Dedifferentiated amniotic fluid mesenchymal stem cell (primary cell): Measurements from ENCODE around the gene CFAP73.
"Not testable (repeated sequence)": the region's sequence is repeated elsewhere in the genome, so short reads cannot be mapped to it uniquely, and the experiment has no call there.

Source experiments
- DNase-seq: peaks from one replicate; pipeline ENCODE4 v3.0.0-alpha.2; 2016; ENCODE audit errors: extremely low spot score

The CFAP73 gene

GRCh38 chr12:113119980-113120669 lies 29.4 kb upstream of the CFAP73 start:
- DNase-seq = no peak

DNA sequence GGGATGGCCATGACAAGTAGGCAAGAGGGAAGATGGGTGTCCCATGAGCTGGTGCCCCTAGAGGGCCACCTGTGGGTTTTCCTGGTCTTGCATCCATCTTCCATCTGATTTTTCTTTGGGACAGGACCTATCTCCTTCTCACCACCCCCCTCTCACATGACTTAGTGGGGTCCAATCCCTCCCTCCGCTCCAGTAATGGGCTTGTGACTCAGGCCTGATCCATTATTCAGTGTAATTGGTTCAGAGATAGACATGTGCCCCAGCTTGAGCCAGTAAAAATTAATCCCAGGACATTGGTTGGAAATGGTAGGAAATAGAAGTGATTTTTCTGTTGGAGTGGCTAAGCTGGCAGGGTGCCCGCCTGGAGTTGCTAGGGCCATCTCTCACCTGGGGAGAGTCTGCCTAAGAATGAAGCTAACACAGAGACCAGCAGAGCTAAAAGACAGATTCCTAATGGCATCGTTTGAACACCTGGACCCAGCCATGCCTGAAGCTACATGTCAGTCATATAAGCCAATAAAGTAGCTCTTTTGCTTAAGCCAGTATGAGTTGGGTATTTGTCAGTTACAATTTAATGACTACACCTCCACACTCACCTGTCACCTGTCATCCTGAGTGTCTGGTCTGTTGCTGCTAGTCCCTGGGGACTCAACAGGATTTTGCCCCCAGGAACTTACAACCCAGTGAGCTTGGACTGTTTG lies 28.7 kb upstream of the CFAP73 start:
- no peak for DNase-seq

DNA sequence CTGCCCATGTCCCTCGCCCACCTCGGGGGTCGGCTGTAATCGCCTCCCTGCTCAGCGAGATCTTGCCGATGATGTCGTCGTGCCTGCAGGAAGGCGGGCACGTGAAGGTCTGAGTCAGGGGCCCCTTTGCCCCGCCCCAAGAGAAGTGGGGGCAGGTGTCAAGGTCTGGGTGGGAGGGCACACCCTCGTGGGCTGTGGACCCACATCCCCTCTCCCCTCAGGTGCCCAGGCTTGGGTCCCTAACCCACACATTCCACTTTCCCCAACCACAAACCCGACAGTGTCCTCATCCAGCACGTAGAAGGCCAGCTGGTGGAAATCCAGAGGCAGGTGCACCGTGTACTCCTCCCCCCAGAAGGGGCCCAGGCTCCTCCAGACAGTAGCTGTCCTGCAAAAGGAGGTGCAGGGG lies 21.7 kb upstream of the CFAP73 start:
- DNase-seq = no peak

DNA sequence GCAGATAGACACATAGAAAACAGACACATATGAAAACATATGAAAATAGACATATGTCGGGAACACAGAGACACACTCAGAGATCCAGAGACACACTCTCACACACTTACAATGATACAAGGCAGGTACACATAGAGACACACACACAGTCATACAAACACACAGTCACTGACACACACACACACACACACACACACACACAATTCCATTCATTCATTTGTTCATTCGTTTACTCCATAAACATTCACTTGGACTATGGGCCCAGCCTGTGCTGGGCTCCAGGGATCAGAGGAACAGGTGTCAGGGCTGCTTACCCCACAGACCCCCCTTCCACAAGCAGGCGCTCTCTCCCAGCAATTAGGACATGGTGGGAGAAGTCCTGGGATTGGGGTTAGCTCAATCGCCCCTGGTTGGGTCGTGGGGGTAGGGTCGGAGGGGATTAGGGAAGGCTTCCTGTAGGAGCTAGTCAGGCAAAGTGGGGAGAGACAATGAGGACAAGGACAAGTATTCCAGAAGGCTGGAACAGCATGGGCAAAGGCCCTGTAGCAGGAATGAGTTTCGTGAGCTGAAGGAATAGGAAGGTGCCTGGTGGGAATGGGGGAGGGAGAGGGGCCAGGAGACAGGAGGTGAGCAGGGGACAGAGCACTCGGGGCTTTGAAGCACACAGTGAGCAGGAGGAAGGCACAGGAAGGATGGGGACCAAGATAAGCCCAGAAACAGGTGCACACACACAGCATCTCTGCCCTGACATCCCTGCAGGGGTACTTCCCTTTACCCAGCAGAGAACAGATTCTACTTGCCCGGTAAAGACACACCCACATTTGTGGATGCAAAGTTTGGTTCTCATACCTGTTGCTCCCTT lies 20.5 kb upstream of the CFAP73 start:
- no peak for DNase-seq

- no peak for DNase-seq
These were observed 19.7 kb upstream of the CFAP73 start for GRCh38 chr12:113129664-113130456.

DNA sequence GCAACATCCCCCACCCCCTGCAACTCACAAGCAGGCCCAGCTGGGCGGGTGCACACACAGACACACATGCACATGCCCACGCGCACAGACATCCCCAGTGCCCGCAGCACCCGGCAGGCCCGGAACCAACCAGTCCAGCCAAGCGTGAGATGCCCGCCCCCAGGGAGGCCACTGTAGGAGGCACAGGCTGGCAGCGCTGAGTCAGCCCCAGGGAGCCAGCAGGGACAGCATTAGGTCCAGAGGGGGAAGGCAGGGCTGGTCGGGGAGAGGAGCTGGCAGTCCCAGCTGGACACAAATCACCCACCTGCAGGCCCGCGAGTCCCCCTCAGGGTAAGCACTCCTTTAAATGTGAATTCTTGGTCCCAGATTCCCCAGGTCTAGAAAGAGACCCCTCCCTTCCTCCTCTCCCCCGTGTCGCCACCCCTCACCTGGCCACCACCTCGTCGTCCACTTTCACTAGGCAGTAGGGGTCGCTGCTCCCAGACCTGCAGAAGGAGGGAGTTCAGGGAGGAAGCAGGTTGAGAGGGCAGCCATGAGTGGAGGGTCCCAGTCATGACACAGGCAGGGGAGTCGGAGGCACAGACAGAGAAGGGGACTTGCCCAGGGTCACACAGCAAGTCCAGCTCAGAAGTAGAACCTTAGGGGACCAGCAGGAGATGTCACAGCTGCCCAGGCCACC lies 18.9 kb upstream of the CFAP73 start:
- DNase-seq = no peak

DNA sequence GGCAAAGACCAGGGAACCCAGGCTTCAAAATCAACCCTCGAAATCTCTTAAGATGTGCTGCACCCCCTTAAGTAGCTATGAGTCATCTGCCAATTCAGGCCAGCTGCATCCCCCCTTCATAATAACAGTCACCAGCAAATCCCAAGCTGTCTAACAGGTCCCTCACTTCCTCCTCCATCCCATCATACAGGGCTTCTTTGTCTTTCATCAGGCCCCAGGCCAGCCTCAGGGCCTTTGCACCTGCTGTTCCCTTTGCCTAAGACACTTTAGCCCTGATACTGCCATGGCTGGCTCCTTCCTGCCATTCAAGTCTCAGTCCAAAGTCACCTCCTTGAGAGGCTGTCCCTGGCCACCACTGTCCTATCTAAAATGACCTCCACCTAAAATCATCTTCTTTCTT lies 18.0 kb upstream of the CFAP73 start:
- DNase-seq = no peak

DNA sequence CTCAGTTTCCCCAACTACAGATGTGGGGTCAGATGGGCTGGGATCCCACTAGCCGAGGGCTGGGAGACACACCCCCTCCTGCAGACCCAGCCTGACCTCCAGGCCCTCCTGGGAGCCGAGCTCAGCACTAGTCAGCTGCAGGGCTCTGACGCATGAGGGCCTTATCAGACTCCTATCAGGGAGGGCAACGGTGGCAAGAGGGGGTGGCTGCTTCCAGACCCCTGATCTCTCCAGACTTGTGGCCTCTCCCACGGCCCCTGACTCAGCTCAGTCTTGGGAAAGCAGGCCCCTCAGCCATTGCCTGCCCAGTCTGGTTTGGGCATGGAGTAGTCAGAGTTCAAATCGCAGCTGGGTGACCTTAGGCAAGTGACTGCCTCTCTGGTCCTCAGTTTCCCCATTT lies 16.5 kb upstream of the CFAP73 start:
- no peak for DNase-seq

DNA sequence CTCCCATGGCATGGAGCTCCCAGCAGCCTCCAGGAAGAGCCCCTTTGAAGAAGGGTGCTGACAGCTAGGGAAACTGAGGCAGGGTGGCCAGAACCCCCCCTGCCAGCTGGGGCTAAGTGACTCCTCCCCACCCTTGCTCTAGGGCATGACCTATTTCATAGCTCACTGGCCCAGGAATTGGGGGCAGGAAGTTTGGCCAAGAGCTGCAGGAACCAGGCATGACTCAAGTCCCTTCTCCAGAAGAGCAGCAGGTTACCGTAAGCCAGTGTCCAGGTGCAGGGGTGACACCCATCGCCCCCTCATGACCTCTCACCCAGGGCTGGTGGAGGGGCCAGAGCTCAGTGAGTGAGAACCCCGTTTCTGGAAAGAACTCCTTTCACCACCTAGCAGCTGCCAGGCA lies 15.9 kb upstream of the CFAP73 start:
- no peak for DNase-seq

GRCh38 chr12:113134071-113134470 lies 15.5 kb upstream of the CFAP73 start:
- no peak for DNase-seq

GRCh38 chr12:113134521-113134951 lies 15.0 kb upstream of the CFAP73 start:
- no peak for DNase-seq

DNA sequence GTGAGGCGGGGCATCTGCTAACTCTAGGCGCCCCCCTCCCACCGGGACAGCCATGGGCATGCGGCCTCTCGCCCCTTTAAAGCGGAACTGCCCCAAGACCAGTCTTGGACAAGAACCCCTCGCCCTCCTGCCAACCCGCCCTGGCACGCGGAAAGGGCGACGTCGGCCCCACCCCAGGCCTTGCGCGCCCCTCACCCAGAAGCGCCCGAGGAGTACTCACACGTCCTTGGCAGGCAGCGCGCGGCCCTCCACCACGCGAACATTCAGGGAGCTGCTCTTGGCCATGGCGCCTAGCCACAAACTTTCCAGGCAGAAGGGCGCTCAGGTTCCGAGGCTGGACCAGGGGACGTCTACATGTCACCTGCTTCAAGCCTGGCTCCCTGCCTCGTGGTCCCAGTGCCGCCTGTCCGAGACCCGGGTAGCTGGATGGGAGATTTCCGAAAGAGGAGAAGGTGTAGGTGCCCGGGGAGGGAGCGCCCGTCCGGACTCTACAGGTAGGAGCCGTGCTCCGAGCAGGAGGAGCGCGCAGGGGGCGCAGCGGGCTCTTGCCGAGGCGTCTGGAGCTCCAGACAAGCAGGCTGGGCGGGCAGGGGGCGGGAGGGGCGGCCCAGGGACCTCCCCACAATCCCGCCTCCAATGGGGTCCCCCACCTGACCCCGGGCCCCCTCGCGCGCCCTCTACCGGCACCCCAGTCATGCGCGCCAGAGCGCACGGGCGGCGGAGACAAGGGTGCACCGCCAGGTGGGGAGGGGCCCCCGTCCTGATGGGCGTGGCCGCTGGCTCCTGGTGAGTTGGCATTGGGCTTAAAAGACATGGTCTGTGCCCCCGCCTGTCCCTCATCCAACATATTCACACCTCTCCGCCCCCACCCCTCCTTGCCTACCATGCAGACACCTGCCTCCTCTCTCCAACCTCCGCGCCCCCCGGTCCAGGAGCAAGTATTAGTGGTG lies 14.1 kb upstream of the CFAP73 start, which contains the start of gene RASAL1:
Gene RASAL1, minus strand, starts transcription at position 584 of the 950 bp plus-strand sequence. Its CDS starts 299 bp downstream, at position 285.
- no peak for DNase-seq

DNA sequence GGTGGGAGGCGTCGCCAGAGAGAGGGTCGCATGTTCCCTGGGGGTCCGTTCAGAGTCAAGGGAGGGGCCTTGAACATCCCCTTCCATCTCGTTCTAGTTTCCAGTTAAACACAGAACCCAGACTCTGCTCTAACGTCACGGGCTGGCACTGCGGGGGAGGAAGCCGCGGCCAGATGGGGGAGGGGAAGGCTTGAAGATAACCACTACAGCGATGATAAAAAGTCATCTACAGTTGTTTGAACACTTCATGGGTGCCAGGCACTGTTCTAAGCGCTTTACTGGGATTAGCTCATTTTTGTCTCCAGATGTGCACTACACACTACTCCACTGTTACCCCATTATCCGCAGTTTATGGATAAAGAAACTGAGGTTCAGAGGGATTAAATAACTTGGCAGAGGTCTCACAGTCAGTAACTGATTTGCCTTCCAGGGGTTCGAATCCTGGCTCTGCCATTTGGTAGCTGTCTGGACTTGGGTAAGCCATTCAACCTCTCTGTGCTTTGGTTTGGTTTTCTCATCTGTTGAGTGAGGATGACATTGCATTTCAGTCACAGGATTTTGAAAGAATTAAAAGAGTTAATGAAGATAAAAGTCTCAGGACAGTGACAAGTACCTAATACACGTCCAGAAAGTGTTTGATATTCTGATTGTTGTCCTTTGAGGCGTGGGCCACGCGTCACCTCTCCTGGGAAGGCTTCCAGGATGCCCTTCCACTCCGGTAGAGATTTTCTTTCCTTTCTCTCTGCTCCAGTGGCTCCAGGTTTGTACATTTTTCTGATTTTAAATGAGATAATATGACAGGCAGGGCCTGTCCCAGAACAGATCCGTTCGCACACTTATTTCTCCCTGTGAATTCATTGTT lies 13.2 kb upstream of the CFAP73 start:
- DNase-seq = no peak

DNA sequence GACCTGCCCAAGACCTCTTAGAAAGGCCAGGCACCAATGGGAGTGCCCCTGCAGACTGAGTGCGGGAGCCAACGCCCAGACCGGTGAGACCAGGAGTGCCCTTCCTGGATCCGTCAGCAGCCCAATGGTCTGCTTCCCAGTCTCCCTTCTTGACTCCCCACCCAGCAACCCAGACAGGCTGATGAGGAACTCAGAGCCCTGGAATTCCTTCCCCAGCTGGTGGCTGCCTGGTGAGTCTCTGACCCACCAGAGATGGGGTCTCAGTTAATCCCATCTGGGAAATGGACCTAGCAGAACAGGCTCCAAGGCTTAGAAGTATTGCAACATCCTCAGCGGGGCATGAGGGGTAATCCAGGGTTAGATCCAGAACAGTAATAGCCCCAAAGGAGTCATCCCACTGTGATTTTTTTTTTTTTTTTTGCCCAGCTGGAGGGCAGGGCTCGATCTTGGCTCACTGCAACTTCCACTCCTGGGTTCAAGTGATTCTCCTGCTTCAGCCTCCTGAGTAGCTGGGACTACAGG lies 12.5 kb upstream of the CFAP73 start:
- DNase-seq = no peak

GRCh38 chr12:113137861-113138783 lies 11.4 kb upstream of the CFAP73 start:
- DNase-seq = no peak

- no peak for DNase-seq
These were observed 10.7 kb upstream of the CFAP73 start for GRCh38 chr12:113138826-113139225.

DNA sequence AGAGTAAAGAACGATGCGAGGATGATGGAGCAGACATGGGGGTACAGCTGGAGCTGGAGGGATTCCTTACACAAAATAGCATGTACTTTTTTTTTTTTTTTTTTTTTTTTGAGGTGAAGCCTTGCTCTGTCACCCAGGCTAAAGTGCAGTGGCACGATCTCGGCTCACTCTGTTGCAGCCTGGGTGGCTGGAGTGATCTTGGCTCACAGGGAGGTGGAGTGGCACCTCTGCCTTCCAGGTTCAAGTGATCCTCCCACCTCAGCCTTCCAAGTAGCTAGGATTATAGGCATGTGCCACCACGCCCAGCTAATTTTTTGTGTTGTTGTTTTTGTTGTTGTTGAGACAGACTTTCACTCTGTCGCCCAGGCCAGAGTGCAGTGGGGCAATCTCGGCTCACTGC lies 8.8 kb upstream of the CFAP73 start:
- DNase-seq = no peak

DNA sequence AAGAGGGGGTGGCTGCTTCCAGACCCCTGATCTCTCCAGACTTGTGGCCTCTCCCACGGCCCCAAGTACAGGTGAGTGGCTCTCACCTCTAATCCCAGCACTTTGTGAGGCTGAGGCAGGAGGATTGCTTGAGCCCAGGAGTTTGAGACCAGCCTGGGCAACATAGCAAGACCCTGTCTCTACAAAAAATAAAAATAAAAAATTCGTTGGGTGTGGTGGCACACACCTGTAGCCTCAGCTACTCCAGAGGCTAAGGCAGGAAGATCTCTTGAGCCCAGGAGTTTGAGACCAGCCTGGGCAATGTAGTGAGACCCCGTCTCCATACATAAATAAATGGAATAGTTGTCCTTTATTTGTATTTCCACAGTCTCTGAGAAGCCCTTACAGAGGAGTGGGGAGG lies 7.8 kb upstream of the CFAP73 start:
- not testable (repeated sequence) for DNase-seq
